HEK293 (cell line): ENCODE results near the gene AOC3.

Experiments used
- CTCF ChIA-PET: fragments of 350-600 bp; formaldehyde crosslinking; extraction: SDS; loops from one replicate; lab custom pipeline; 2021; ENCODE audit warnings: antibody characterized with exemption; lab: Yijun Ruan, JAX
- POLR2A ChIA-PET: fragments of 300-600 bp; formaldehyde crosslinking; extraction: SDS; loops from one replicate; lab custom pipeline; 2020; ENCODE audit warnings: antibody characterized with exemption, inconsistent platforms; lab: Yijun Ruan, JAX
- H3K27ac ChIP-seq: fragments of 200-500 bp; sonication (Bioruptor generic); 2 replicates; pipeline ENCODE4 v1.5.1; 2014; ENCODE audit warnings: low read depth, low read length, control low read depth, inconsistent platforms; ENCODE audit errors: extremely low read depth
- H3K36me3 ChIP-seq, 2 experiments: fragments of 200-500 bp in 1 of 2; sonication (Bioruptor generic) in 1 of 2; 1 replicate in 1 of 2; 2 replicates in 1 of 2; pipeline ENCODE4 v1.5.1; 2014 to 2017; ENCODE audit warnings: inconsistent platforms in 2 of 2, low read length in 2 of 2; ENCODE audit not compliant: control insufficient read depth in 2 of 2, insufficient read depth in 1 of 2
- H3K4me1 ChIP-seq: fragments of 200-500 bp; sonication (Bioruptor generic); 2 replicates; pipeline ENCODE4 v1.5.1; 2014; ENCODE audit warnings: mild to moderate bottlenecking, low read length, inconsistent platforms; ENCODE audit not compliant: control insufficient read depth, insufficient read depth
- H3K4me3 ChIP-seq: 2 replicates; pipeline ENCODE4 v1.5.1; 2011; ENCODE audit warnings: low read depth, mild to moderate bottlenecking, control low read depth, low read length, moderate library complexity
- H3K9me3 ChIP-seq: fragments of 200-500 bp; sonication (Bioruptor generic); 2 replicates; pipeline ENCODE4 v1.5.1; 2014; ENCODE audit warnings: low read depth, low read length, inconsistent platforms; ENCODE audit not compliant: control insufficient read depth, insufficient read depth
- CTCF ChIP-seq: fragments of 450-650 bp; formaldehyde crosslinking; IDR thresholded peaks from 2 replicates; pipeline ENCODE4 v1.5.1; 2016; ENCODE audit warnings: missing biosample characterization, missing genetic modification characterization
- FEZF1 ChIP-seq: fragments of 450-650 bp; formaldehyde crosslinking; IDR thresholded peaks from 2 replicates; pipeline ENCODE4 v1.5.1; 2016; ENCODE audit warnings: missing biosample characterization, missing genetic modification characterization
- OSR2 ChIP-seq: fragments of 450-650 bp; formaldehyde crosslinking; IDR thresholded peaks from 2 replicates; pipeline ENCODE4 v1.5.1; 2016; ENCODE audit warnings: missing biosample characterization, missing genetic modification characterization
- PRDM2 ChIP-seq: fragments of 450-650 bp; formaldehyde crosslinking; IDR thresholded peaks from 2 replicates; pipeline ENCODE4 v1.5.1; 2016; ENCODE audit warnings: missing biosample characterization, missing genetic modification characterization, borderline replicate concordance
- SCRT2 ChIP-seq: fragments of 450-650 bp; formaldehyde crosslinking; IDR thresholded peaks from 2 replicates; pipeline ENCODE4 v1.5.1; 2016; ENCODE audit warnings: missing biosample characterization, missing genetic modification characterization
- TRIM28 ChIP-seq: IDR thresholded peaks from 2 replicates; pipeline ENCODE4 v1.6.1; 2011; ENCODE audit warnings: low read length, control low read depth, borderline replicate concordance
- ZNF157 ChIP-seq: fragments of 450-650 bp; formaldehyde crosslinking; IDR thresholded peaks from 2 replicates; pipeline ENCODE4 v1.5.1; 2016; ENCODE audit warnings: missing biosample characterization, missing genetic modification characterization
- ZNF19 ChIP-seq: fragments of 450-650 bp; formaldehyde crosslinking; IDR thresholded peaks from 2 replicates; pipeline ENCODE4; 2016; ENCODE audit warnings: missing biosample characterization, missing genetic modification characterization, low read depth
- ZNF211 ChIP-seq: fragments of 450-650 bp; formaldehyde crosslinking; IDR thresholded peaks from 2 replicates; pipeline ENCODE4 v1.5.1; 2016; ENCODE audit warnings: low read depth, missing biosample characterization, missing genetic modification characterization
- ZNF221 ChIP-seq: fragments of 450-650 bp; formaldehyde crosslinking; IDR thresholded peaks from 2 replicates; pipeline ENCODE4 v1.5.1; 2017; ENCODE audit warnings: missing biosample characterization, missing genetic modification characterization, borderline replicate concordance
- ZNF510 ChIP-seq: fragments of 450-650 bp; formaldehyde crosslinking; IDR thresholded peaks from 2 replicates; pipeline ENCODE4 v1.5.1; 2018; ENCODE audit warnings: mild to moderate bottlenecking, missing genetic modification characterization, missing biosample characterization; ENCODE audit not compliant: insufficient replicate concordance
- ZNF521 ChIP-seq: fragments of 450-650 bp; formaldehyde crosslinking; IDR thresholded peaks from 2 replicates; pipeline ENCODE4 v1.5.1; 2017; ENCODE audit warnings: missing biosample characterization, mild to moderate bottlenecking, missing genetic modification characterization
- ZNF692 ChIP-seq: fragments of 450-650 bp; formaldehyde crosslinking; IDR thresholded peaks from 2 replicates; pipeline ENCODE4 v1.5.1; 2016; ENCODE audit warnings: missing biosample characterization, missing genetic modification characterization
- ZNF837 ChIP-seq: fragments of 450-650 bp; formaldehyde crosslinking; IDR thresholded peaks from 2 replicates; pipeline ENCODE4 v1.5.1; 2016; ENCODE audit warnings: missing biosample characterization, missing genetic modification characterization

AOC3 gene

GRCh38 chr17:42886283-42887176 is 35.5 kb downstream of the AOC3 start:
- TF ChIP-seq ZNF510, result no peak
- no peak for TF ChIP-seq CTCF
- no peak for TF ChIP-seq FEZF1
- TF ChIP-seq OSR2 (tag by site-specific recombination), result no peak
- no peak for TF ChIP-seq PRDM2 (tag by site-specific recombination)
- no peak for TF ChIP-seq ZNF221 (tag by site-specific recombination)
- TF ChIP-seq ZNF157 (tag by site-specific recombination), result no peak
- TF ChIP-seq TRIM28, result no peak
- no peak for TF ChIP-seq ZNF521 (tag by site-specific recombination)
- TF ChIP-seq ZNF692 (tag by site-specific recombination), result no peak
- TF ChIP-seq ZNF19 (tag by site-specific recombination), result no peak
- no peak overlapping the region for H3K27ac ChIP-seq
- ChIA-PET CTCF (interaction anchor here (1.3 kb wide), 1 partner anchor 44 kb away, joined by 4 read pairs; no protein-coding TSS in a partner anchor), POLR2A (no interaction called here)
- no peak overlapping the region for H3K4me3 ChIP-seq
- no peaks in the 10 kb centered on the region for H3K9me3 ChIP-seq
- no peaks in the 10 kb centered on the region for H3K4me1 ChIP-seq
- H3K36me3 ChIP-seq, result no peaks in the 10 kb centered on the region

GRCh38 chr17:42889809-42890208 is 38.8 kb downstream of the AOC3 start:
- H3K27ac ChIP-seq, result no peak overlapping the region
- H3K36me3 ChIP-seq, result no peaks in the 10 kb centered on the region; a peak in 1 of 3 replicates
- H3K4me3 ChIP-seq, result no peak overlapping the region
- no peaks in the 10 kb centered on the region; the same call in 1 of the 2 replicates for H3K4me1 ChIP-seq
- TF ChIP-seq SCRT2, result 0 out of 2 replicates have a peak, but pooled peaks have one; percentile 13
- no peak for TF ChIP-seq ZNF837
- TF ChIP-seq ZNF211 (tag by site-specific recombination), result no peak
- ChIA-PET POLR2A (no interaction called here), CTCF (interaction anchor here (1.4 kb wide), 1 partner anchor 46 kb away, joined by 4 read pairs; no protein-coding TSS in a partner anchor)
- no peaks in the 10 kb centered on the region for H3K9me3 ChIP-seq
